B cell (primary cell): Measurements from ENCODE around the gene OR11G2. TPM values are rescaled to one million over a fixed set of nuclear protein-coding genes. Genes with fewer than 3 reads are reported as not detected.

Experiments used
- ATAC-seq: fragments of 200-7000 bp; cut with Tn5 transposase; one replicate; pipeline ENCODE4 v1.10.0; 2021; ENCODE audit warnings: low read depth, mild to moderate bottlenecking, moderate number of reproducible peaks, moderate library complexity
- CTCF ChIA-PET: fragments of 350-600 bp; sonication (Branson Sonifier 250); formaldehyde crosslinking; loops from one replicate; lab custom pipeline; 2021; ENCODE audit warnings: antibody characterized with exemption, inconsistent platforms; lab: Charles Lee
- POLR2A ChIA-PET: fragments of 350-600 bp; sonication (Branson Sonifier 250); formaldehyde crosslinking; loops from one replicate; lab custom pipeline; 2021; ENCODE audit warnings: antibody characterized with exemption; lab: Charles Lee
- DNase-seq: peaks from one replicate; pipeline ENCODE4 v3.0.0; 2013
- H2AFZ ChIP-seq: 2 replicates; pipeline ENCODE4 v1.6.1; 2012; ENCODE audit warnings: mild to moderate bottlenecking, low read depth, low read length; ENCODE audit not compliant: insufficient read depth, poor library complexity, severe bottlenecking
- H3K27ac ChIP-seq, 2 donors: 1 replicate in 1 of 2; 2 replicates in 1 of 2; pipeline ENCODE4 v1.5.1; 2012 to 2013; ENCODE audit warnings: low read length in 2 of 2, mild to moderate bottlenecking in 2 of 2, moderate library complexity in 1 of 2
- H3K27me3 ChIP-seq, 4 experiments: fragments of 200-600 bp in 1 of 4; sonication (generic) in 1 of 4; replicated peaks in 1 of 4; 1 replicate in 2 of 4; 2 replicates in 2 of 4; pipeline versions ENCODE4 v1.6.1 to v1.7.0; 2013 to 2016; ENCODE audit warnings: low read length in 3 of 4, mild to moderate bottlenecking in 2 of 4, mixed read lengths in 1 of 4, moderate library complexity in 1 of 4; ENCODE audit not compliant: insufficient read depth in 4 of 4, control insufficient read depth in 3 of 4; ENCODE audit errors: control extremely low read depth in 1 of 4
- H3K36me3 ChIP-seq, 2 experiments: replicated peaks in 1 of 2; 1 replicate in 1 of 2; 2 replicates in 1 of 2; pipeline versions ENCODE4 v1.6.1 to v1.7.1; 2013; ENCODE audit warnings: low read length in 1 of 2; ENCODE audit not compliant: insufficient read depth in 2 of 2, control insufficient read depth in 1 of 2; ENCODE audit errors: control extremely low read depth in 1 of 2, extremely low read depth in 1 of 2
- H3K4me1 ChIP-seq, 2 donors: fragments of 200-600 bp in 1 of 2; sonication (generic) in 1 of 2; 1 replicate in 1 of 2; 2 replicates in 1 of 2; pipeline versions ENCODE4 v1.5.1 to v1.6.1; 2013 to 2017; ENCODE audit warnings: low read length in 2 of 2; ENCODE audit not compliant: control insufficient read depth in 2 of 2, insufficient read depth in 2 of 2
- H3K4me2 ChIP-seq: replicated peaks from 2 replicates; pipeline ENCODE3; 2012; ENCODE audit warnings: mild to moderate bottlenecking, low read depth, low read length; ENCODE audit not compliant: poor library complexity, severe bottlenecking
- H3K4me3 ChIP-seq, 5 experiments: fragments of 200-600 bp in 1 of 5; sonication (generic) in 1 of 5; 1 replicate in 3 of 5; 2 replicates in 2 of 5; pipeline versions ENCODE4 v1.5.1 to v1.7.0; 2011 to 2016; ENCODE audit warnings: low read length in 4 of 5, mild to moderate bottlenecking in 4 of 5, low read depth in 2 of 5, control low read depth in 1 of 5, moderate library complexity in 1 of 5; ENCODE audit not compliant: insufficient read depth in 1 of 5; ENCODE audit errors: control extremely low read depth in 1 of 5, extremely low read depth in 1 of 5
- H3K79me2 ChIP-seq: fragments of 200-600 bp; sonication (generic); one replicate; pipeline ENCODE4 v1.6.0; 2016; ENCODE audit warnings: low read length; ENCODE audit not compliant: control insufficient read depth, insufficient read depth
- H3K9ac ChIP-seq: fragments of 200-600 bp; sonication (generic); 2 replicates; pipeline ENCODE4 v1.6.1; 2017; ENCODE audit warnings: mild to moderate bottlenecking, low read length, moderate library complexity
- H3K9me3 ChIP-seq, 3 donors: one replicate each; pipeline versions ENCODE4 v1.6.1 to v1.7.1; 2013; ENCODE audit warnings: low read length in 2 of 3; ENCODE audit not compliant: control insufficient read depth in 2 of 3, insufficient read depth in 1 of 3; ENCODE audit errors: control extremely low read depth in 1 of 3
- H4K20me1 ChIP-seq: 2 replicates; pipeline ENCODE4 v1.6.0; 2012; ENCODE audit warnings: mild to moderate bottlenecking, low read length; ENCODE audit not compliant: insufficient read depth, control insufficient read depth, poor library complexity, severe bottlenecking
- H3K27ac Mint-ChIP-seq: one replicate; pipeline ENCODE4 v1.8.0; 2021; ENCODE audit warnings: mixed read lengths
- H3K27me3 Mint-ChIP-seq: one replicate; pipeline ENCODE4 v1.8.0; 2021; ENCODE audit warnings: mixed read lengths
- H3K4me1 Mint-ChIP-seq: one replicate; pipeline ENCODE4 v1.8.0; 2021; ENCODE audit warnings: mixed read lengths
- H3K4me3 Mint-ChIP-seq: one replicate; pipeline ENCODE4 v1.8.0; 2021; ENCODE audit warnings: mixed read lengths
- H3K9me3 Mint-ChIP-seq: one replicate; pipeline ENCODE4 v1.8.0; 2022; ENCODE audit warnings: mixed read lengths; ENCODE audit not compliant: insufficient read depth
- CTCF ChIP-seq: fragments of 200-600 bp; IDR thresholded peaks from one replicate; pipeline ENCODE4 v1.8.0; 2022; ENCODE audit warnings: antibody characterized with exemption, mild to moderate bottlenecking
- EZH2 ChIP-seq: IDR thresholded peaks from 2 replicates; pipeline ENCODE4 v1.6.1; 2012; ENCODE audit warnings: borderline replicate concordance, low read depth, mild to moderate bottlenecking, moderate library complexity, low read length; ENCODE audit not compliant: insufficient read depth, poor library complexity, severe bottlenecking
- WGBS: methylation state at CpG from one replicate; pipeline ENCODE4 v1.1.5; 2013; ENCODE audit warnings: missing lambda C conversion rate; ENCODE audit not compliant: insufficient coverage; 5-methylcytosine and 5-hydroxymethylcytosine counted together
- intact Hi-C: fragments of 100-400 bp; cut with micrococcal nuclease; formaldehyde crosslinking; loops from one replicate; pipeline ENCODE4 v1.10.0; 2022
- polyA plus RNA-seq: library from polyadenylated mRNA; depleted of rRNA; stranded (reverse); fragments of >200 nt; gene quantifications from 2 replicates; pipeline ENCODE4 v1.2.3, GENCODE V29; 2012
- total RNA-seq, 2 donors: library from RNA; stranded (reverse); fragments of 120-200 nt in 1 of 2; gene quantifications; 1 replicate in 1 of 2; 2 replicates in 1 of 2; pipeline versions ENCODE4 v1.2.3 to v1.2.4, GENCODE V29; 2013 to 2022

The OR11G2 gene
- total and polyA plus RNA-seq, 2 donors (not counting 1 experiment from before 2014, with no cell fraction given), result not detected

GRCh38 chr14:20195911-20196310 is 5.2 kb downstream of the OR11G2 start:
- Mint-ChIP-seq H3K9me3 (no peaks in the 10 kb centered on the region), H3K27me3 (peaks cover 27% of the 10 kb centered on the region), H3K4me1 (no peaks in the 10 kb centered on the region), H3K4me3 (no peak overlapping the region), H3K27ac (no peak overlapping the region)
- ChIA-PET POLR2A (no interaction called here), CTCF (no interaction called here)
- Histone ChIP-seq H3K9me3 (no peaks in the 10 kb centered on the region), H3K9ac (no peak overlapping the region), H4K20me1 (no peaks in the 10 kb centered on the region), H3K4me2 (no peak overlapping the region), H3K27ac (no peak overlapping the region), H3K4me1 (no peaks in the 10 kb centered on the region), H2AFZ (no peak overlapping the region), H3K27me3 (no peaks in the 10 kb centered on the region), H3K79me2 (no peaks in the 10 kb centered on the region), H3K36me3 (no peaks in the 10 kb centered on the region), H3K4me3 (no peak overlapping the region)
- no CpG with 5 or more reads among the region's 2 CpGs for WGBS
- intact Hi-C loops, result no loop called here
- no peak for DNase-seq
- TF ChIP-seq EZH2, result no peak
- no peak for TF ChIP-seq CTCF
- no peak for ATAC-seq

- no peak overlapping the region for H3K4me3 ChIP-seq
- Mint-ChIP-seq H3K4me1 (no peaks in the 10 kb centered on the region), H3K4me3 (no peak overlapping the region), H3K27me3 (peaks cover 27% of the 10 kb centered on the region), H3K27ac (no peak overlapping the region), H3K9me3 (no peaks in the 10 kb centered on the region)
- WGBS, result 63% methylated on average over 2 of the region's 6 CpGs
- ATAC-seq (no peak), DNase-seq (no peak)
- no peak for TF ChIP-seq CTCF
- no peak for TF ChIP-seq EZH2
- H3K4me1 ChIP-seq, result no peaks in the 10 kb centered on the region
- CTCF ChIA-PET, result no interaction called here
- H3K4me2 ChIP-seq, result no peak overlapping the region
- no peaks in the 10 kb centered on the region for H3K36me3 ChIP-seq
- POLR2A ChIA-PET, result no interaction called here
- no peaks in the 10 kb centered on the region for H3K79me2 ChIP-seq
- intact Hi-C loops, result no loop called here
- no peaks in the 10 kb centered on the region for H4K20me1 ChIP-seq
- H3K9ac ChIP-seq, result no peak overlapping the region
- H3K27me3 ChIP-seq, result no peaks in the 10 kb centered on the region
- H3K9me3 ChIP-seq, result no peaks in the 10 kb centered on the region
- no peak overlapping the region for H3K27ac ChIP-seq
- no peak overlapping the region for H2AFZ ChIP-seq
These were observed 6.8 kb downstream of the OR11G2 start for GRCh38 chr14:20197459-20197858.
